Activated gamma-delta T cell (primary cell): Measurements from ENCODE around the gene RNF182.
A peak's percentile ranks its signal among the peaks of the same experiment; 100 is the strongest.
"Not testable (repeated sequence)": the region's sequence is repeated elsewhere in the genome, so short reads cannot be mapped to it uniquely, and the experiment has no call there.

Experiments
- DNase-seq: peaks from one replicate; lab custom pipeline; 2025; lab: John Stamatoyannopoulos, UW

RNF182 gene

DNA sequence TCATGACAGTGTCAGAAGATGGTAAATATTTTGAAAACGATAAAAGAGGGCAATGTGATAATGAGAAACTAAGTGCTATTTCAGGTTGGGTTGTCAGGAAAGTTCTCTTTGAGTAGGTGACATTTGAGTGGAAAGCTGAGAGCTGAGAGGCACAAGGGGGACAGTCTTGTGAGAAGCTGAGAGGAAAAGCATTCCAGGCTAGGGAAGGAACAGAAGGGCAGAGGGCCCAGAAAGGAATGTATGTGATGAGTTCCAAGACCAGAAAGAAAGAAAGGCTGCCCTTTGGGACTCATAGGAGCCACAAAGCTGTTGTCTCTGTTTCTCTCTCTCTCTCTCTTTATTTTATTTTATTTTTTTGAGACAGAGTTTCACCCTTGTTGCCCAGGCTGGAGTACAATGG is 7.6 kb upstream of the RNF182 start:
- no peak for DNase-seq

DNA sequence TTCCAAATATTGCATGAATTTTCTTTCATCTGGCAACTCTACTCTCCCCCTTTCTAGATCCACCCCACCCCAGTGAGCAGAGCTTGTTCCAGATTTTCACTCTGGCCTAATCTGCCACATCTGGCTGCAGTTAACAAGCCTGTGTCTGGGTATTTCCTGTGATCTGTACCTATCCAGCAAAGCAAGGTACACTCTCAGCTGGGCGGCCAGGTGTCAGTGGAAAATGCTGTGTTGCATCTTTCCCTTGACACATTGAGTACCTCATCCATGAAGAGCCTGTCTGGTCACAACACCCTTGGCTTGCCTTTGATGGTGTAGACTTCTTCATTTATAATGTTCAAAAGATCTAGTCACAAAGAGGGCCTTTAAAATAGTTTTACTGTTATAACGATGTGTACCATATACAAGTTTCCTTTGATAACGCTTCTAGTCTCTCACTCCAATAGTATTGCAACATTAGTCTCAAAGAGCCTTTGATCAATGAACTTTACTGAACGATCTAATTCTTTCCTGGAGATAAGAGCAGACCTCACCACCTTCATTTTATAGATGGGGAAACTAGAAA is 6.0 kb upstream of the RNF182 start:
- no peak for DNase-seq

DNA sequence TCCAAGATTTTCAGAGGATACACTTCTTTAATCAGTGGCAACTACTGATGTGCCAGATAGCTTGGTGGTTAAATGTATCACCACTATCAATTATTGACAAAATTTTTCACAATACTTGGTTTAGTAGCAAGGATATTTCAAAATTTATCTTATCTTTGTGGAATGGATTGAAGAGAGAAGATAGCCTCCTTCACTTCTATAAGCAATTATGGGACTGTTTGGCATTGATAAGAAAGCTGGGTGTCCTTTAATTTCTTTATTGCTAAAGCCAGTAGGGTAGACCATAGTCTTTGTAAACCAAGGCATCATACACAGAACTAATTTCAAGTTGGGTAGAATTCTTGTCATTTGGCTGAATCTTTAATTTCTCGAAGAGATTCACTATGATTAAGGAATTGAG is 4.9 kb upstream of the RNF182 start:
- DNase-seq = no peak

DNA sequence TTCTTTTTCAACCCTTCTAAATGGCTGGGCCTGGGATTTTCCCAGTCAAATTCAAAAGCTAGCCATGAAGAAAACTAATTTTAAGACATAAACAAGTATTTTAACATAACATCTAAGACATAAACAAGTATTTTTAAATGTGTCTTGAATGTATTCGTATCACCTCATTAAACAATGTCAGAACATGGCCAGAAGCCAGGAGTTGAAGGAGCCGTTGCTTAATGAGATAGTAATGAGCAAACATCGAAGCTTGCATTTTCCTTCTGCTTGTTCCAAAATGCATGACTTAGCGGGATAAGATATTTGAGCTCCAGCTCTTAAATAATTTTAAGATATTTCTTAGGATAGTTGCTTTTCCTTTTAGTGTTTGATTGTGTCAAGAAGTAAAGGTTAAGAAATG is 4.2 kb upstream of the RNF182 start:
- no peak for DNase-seq

DNA sequence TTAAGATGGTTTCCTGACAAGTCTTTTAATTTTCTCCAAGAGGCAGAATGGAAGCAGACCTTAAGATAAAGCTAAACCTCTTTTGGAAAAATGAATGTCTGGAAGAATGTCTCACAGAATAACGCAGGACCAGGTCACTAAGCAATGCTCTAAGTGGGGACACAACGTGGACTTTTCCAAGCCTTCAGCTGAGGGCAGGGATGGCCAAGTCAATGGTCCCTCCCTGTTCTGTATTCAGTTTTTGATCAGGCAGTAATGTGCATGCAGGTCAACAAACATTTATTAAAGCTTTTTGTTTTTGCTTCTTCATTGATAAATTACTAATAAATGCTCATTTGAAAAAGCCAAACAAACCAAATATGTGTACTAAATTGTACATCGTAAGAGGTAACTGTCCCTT is 2.0 kb upstream of the RNF182 start:
- DNase-seq = no peak

DNA sequence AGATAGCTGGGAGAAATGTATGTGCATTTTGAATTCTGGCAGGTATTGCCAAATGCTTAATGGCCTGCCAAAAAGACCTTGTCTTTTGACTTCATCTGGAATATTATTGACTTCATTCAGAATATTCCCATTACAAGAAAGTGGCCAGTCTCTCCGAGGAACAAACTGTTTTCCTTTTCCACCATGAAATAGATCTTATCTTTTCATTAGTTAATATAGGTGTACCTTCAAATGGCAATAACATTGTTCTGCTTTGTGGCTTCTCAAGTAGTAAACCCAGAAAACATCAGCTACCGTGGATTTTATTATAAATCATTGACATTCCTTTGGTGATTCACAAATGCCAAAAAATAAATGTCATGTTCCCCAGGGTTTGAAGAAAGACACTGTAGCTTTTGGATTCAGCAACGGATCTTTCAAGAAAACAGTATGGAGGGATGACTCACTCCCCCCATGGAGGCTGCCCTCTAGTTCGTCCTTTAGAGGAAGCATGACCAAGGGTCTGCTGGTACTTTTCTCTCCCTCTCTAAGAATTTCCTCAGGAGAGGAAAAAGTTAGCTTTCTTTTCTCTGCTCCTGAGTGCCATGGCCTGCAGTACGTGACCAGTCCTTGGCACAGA is 1.1 kb upstream of the RNF182 start:
- DNase-seq = no peak

DNA sequence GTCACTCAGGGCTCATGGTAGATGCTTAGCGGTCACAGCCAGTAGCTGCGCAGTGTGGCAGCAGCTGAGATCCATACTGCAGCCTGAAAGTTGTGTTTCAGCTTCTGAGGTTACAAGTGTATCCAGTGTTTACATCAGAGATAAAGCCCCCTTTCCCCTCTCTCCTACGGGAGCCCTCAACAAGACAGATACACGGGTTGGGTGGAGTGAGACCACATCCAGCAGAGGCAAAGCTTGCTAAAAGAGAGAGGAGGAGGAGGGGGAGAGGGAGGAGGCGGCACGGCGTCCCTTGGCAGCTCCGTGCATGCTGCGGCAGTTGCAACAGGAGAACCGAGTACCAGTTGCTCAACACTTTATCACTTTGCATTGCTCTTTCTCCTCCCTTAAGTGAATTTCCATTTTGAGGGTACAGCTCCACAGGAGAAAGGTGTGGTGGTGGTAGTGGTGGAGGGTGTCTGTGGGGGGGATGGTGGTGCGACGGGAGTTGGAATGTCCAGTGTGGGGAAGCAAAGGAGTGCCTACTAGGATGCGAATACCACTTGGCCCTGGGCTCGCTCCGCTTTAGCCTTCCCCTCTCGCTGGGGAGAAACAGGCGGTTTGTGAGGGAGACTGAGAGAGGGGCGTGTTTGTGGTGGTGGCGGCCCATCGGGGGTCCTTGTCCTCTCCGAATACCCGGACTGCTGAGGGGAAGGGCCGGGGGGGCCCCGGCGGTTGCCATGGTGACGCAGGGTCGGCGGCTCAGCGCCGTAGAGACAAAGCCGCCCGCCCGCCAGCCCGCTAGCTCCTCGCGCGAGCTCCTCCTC is 405 bp upstream of the RNF182 start:
- peak; percentile 19 for DNase-seq

DNA sequence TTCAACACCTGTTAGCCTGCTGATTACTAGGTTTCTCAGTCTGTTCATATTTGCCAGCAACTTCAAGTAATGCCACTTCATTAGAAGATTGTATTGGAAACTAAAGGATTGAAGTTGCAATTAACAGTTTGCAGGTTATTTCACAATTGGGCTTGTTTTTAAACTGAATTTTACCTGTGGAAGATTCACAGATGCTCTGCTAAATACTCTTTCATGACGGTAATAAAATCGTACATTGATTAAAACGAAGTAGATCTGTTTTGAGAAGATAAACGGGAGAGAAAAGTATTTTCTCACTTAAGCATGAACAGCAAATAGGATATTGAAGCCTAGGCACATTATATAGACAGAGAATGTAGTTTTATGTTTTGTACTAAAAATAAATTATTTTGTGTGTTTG is 1.6 kb downstream of the RNF182 start:
- DNase-seq = no peak

DNA sequence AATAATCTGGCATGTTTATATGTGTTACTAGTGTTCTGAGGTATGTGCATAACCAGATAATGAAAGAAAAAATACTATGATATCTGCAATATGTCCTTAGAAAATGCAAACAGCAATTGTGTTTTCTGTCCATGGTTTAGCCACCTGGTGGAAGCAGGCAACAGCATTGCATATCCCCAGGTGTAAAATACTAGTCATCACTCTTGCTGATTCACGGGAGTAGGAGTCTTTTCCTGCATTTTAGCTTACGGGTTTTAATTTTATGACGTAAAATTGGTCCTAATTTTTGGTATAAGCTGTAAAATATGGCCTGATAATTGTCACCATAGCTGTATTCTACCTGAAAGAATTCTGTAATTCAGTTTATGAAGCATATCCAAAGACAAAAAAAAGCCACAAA is 2.5 kb downstream of the RNF182 start:
- no peak for DNase-seq

DNA sequence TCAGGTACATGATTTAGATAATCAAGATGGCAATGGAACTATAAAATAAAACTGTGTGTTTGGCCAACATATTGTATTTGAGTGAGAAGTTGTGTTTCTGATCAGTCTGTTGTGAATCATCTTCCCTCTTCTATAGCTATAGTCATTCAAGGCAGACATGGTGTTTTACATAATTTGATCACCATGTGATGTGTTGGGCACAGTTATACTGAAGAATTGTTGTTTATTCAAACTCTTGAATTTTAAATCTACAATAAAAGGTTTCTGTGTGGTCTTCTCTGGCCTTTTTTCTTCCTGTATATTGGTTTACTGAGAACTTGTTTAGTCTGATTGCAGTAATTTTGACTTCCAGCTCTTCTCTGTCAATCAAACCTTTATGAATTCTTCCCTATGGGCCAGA is 4.4 kb downstream of the RNF182 start:
- DNase-seq = no peak

DNA sequence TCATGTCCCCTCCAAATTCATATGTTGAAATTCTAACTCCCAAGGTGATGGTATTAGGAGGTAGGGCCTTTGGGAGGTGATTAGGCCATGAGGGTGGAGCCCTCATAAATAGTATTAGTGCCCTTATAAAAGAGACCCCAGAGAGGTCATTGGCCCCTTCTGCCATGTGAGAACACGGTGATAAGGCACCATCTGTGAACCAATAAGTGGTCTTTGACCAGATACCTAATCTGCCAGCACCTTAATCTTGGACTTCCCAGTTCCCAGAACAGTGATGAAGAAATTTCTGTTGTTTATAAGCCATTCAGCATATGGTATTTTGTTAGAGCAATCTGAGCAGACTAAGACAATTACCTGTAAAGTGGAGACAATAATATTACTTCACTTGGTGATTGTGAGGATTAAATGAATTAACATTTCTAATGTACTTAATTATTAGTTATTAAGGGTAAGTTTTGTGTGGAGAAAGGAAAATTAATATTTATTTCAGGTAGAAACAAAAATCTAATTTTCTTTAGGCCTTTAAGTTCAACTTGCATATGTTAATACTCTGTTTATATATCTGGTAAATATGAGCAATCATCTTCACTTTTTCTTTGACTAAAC is 7.1 kb downstream of the RNF182 start:
- DNase-seq = no peak

DNA sequence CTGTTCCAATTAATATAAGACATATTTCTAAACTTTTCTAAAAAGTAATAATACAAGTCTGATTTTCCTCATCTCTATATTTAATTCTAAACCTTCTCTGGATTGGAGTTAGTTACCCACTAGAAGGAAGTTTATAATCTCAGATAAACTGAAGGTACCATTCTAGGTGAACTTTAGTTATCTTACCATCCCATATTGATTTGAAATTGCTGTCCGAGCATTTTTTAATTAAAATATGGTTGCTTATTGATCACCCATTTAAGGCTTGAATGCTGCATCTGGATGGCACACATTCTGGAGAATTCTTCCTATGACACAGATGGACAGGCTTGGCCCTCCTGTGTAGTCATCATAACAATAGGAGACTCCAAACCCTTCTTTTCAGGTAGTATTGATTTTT is 8.0 kb downstream of the RNF182 start:
- no peak for DNase-seq

DNA sequence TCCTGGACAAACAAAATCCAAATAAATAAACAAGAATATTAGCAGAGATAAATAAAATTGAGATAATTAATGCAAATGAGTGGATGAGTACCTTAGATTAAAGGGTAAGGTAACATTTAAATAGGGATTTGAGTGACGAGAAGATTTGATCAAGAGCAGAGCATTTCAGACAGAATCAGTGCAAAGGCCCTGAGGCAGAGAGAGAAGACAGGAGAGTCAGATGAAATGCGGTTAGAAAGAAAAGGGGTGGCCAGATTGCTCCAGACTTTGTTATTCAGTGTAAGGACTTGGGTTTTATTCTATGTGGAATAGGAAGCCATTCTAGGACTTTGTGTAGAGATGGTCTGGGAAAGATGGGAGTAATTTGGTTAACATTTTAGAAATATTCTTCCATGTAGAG is 10.0 kb downstream of the RNF182 start:
- no peak for DNase-seq

DNA sequence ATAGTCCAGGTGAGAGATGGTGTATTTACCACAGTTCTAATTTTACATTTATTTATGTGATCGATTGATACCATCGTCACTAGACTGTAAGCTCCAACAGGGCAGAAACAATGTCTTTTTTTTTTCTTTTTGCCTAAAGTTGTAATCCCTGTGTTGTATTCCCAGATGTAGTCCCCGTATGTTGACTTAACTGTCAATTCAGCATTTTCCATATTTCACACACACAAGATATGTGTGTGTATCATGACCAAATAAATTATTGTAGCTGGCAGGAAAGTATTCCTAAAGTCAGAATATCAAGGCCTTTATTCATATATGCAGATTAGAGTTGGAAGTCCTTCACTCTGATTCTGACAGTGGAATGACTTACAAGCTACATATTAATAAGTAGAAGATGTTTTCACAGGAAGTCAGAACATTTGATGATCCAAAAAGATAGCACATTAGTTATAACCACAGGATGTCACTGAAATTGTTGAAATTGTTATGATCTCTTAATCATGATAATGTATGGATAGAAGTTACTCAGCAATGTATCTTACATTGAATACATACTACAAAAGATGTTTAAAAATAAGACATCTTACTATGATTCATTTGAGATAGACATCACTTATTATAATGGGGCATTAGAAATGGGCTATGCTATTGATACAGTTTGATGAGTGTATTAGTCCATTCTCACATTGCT is 10.6 kb downstream of the RNF182 start:
- no peak for DNase-seq

DNA sequence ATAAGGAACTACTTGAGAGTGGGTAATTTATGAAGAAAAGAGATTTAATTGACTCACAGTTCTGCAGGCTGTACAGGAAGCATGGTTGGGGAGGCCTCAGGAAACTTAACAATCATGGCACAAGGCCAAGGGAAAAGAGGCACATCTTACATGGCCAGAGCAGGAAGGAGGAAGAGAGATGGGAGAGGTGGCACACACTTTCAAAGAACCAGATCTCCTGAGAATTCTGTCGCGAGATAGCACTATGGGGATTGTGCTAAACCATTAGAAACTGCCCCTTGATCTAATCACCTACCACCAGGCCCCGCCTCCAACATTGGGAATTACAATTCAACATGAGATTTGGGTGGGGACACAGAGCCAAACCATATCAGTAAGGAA is 11.1 kb downstream of the RNF182 start:
- DNase-seq = not testable (repeated sequence)

DNA sequence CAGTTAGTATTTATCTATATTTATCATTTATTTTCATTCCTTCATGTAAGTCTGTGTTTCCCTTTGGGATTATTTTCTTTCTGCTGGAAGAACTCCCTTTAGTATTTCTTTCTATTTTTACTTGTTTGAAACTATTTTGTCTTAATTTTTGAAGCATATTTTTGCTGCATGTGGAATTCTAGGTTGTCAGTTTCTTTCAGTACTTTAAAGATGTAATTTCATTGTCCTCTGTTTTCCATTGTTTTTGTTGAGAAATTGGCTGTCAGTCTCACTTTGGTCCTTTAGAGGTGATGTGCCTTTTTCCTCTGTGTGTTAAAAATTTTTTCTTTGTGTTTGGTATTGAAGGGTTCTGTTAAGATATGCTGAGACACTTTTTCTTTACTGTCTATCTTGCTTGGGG is 17.1 kb downstream of the RNF182 start:
- no peak for DNase-seq

DNA sequence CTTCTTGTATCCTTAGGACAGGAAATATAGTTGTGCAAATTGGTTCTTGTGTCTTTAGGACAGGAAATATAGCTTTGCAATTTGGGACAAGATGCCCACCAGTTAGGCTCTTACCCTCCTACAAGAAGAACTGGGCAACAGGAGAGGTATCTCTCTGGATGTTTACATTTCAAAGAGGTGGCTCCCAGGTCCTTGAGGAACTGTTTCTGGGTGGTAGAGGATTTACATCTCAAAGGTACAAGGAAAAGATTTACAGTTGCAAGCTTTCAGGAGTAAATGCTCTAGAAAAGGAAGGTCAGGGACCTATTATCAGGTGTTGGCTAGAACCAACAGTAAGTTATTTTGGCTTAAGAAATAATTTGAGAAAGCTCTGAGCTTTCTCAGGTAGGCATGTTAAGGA is 19.2 kb downstream of the RNF182 start:
- DNase-seq = no peak

DNA sequence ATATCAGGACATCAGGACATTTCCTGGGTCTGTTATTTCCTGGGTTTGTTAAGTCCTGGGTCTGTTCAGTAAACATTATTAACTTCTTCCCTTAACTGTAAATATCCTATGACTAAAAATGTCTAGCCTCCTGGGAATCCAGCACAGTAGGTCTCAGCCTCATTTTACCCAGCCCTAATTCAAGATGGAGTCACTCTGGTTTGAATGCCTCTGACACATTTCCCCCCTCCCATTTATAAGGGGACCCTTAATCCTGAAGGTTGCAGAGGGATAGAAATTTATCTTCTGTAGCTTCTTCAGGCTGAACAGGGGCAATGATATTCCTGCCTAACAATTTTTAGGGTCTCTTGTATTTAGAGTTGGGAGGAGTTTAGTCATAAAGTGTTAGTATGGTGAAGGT is 21.8 kb downstream of the RNF182 start:
- no peak for DNase-seq

DNA sequence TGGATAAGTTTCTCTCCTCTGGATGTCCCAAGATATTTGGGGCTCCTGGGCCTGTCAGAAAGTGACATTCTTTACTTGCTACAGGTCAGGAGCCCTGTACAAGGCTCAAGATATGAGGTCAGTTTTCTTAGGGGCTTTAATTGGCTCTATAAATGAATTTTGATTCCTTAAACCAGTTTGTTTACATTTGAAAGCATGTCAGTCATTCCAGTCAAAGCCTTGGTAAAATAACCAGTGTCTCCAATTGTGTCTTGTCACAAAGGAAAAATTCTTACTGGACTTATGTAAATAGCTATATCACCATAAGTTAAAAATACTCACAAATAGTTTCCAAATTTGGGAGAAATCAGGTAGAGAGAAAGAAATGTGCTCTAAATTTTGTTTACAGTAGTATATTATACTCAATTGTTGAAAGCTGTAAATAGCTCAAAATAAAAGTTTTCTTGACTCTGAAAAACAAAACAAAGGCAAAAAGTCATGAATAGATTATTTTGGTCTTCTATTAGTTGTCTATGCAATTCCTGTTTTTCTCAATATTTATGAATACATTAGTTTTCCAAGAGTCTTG is 22.9 kb downstream of the RNF182 start:
- DNase-seq = no peak

DNA sequence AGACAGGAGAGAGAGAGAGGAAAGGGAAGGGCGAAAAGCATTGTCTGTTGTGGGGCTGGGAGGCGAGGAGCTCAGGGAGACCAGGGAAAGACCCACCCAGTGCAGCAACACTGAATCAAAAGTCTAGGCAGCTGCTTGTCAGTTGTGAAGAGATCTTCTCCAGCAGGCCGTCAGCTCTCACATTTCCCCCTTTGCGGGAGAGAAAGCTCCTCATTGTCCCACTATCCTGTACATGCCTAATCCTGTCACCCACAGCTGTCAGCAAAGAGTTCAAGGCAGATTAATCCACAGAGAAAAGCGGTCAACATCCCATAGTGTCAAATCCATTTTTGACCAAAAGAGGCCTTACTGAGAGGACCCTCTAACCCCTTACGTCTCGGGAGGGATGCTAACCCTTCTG is 27.3 kb downstream of the RNF182 start:
- no peak for DNase-seq

DNA sequence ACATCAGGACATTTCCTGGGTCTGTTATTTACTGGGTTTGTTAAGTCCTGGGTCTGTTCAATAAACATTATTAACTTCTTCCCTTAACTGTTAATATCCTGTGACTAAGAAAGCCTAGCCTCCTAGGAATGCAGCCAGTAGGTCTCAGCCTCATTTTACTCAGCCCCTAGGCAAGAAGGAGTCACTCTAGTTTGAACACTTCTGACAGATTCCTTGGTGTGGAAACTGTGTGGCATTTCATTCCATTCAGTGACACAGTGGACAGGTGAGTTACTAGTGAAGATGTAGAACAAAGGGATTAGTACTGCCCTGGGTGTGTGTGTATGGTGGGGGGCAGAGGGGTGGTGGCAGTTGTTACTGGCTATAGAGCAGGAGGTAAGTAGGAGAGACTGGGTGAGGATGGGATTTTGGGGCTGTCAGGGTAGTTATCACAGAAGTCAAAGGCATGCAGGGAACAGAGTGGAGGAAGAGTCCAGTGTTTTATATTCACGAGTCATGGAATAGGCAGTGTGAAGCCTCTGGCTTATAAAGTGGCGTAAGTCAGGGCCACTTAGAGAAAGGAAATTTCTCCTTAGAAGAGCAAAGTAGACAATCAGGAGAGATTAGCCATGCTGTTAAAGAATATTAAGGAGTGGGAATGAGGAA is 28.4 kb downstream of the RNF182 start:
- no peak for DNase-seq
